Duodenal mucosa (tissue), 2 donors: ENCODE measurements around the gene SLC24A4.

Experiments used
- H3K27ac ChIP-seq: one replicate; pipeline ENCODE4 v1.7.0; 2013; ENCODE audit warnings: low read depth, low read length
- H3K27me3 ChIP-seq, 2 donors: one replicate each; pipeline ENCODE4 v1.7.0; 2013; ENCODE audit warnings: low read length in 2 of 2, control low read depth in 1 of 2; ENCODE audit not compliant: insufficient read depth in 2 of 2, control insufficient read depth in 1 of 2
- H3K36me3 ChIP-seq, 2 donors: one replicate each; pipeline ENCODE4 v1.7.0; 2013; ENCODE audit warnings: low read length in 2 of 2, control low read depth in 1 of 2; ENCODE audit not compliant: insufficient read depth in 2 of 2, control insufficient read depth in 1 of 2
- H3K4me1 ChIP-seq, 2 donors: one replicate each; pipeline ENCODE4 v1.7.0; 2013; ENCODE audit warnings: low read length in 2 of 2, control low read depth in 1 of 2; ENCODE audit not compliant: insufficient read depth in 2 of 2, control insufficient read depth in 1 of 2
- H3K4me3 ChIP-seq, 2 donors: one replicate each; pipeline ENCODE4 v1.7.0; 2013; ENCODE audit warnings: low read length in 2 of 2, low read depth in 1 of 2
- H3K9ac ChIP-seq, 2 donors: one replicate each; pipeline ENCODE4 v1.7.0; 2013; ENCODE audit warnings: low read length in 2 of 2, low read depth in 1 of 2
- H3K9me3 ChIP-seq, 2 donors: one replicate each; pipeline ENCODE4 v1.7.0; 2013; ENCODE audit warnings: low read length in 2 of 2, control low read depth in 1 of 2; ENCODE audit not compliant: control insufficient read depth in 1 of 2

SLC24A4 gene

GRCh38 chr14:92481386-92481785 lies 158.4 kb downstream of the SLC24A4 start:
- no peaks in the 10 kb centered on the region for H3K9me3 ChIP-seq
- no peak overlapping the region for H3K27ac ChIP-seq
- no peaks in the 10 kb centered on the region for H3K27me3 ChIP-seq
- H3K9ac ChIP-seq = no peak overlapping the region
- no peaks in the 10 kb centered on the region for H3K36me3 ChIP-seq
- no peaks in the 10 kb centered on the region for H3K4me1 ChIP-seq
- no peak overlapping the region for H3K4me3 ChIP-seq

GRCh38 chr14:92481811-92482555 lies 159.0 kb downstream of the SLC24A4 start:
- Histone ChIP-seq H3K4me1 (no peaks in the 10 kb centered on the region), H3K27ac (no peak overlapping the region), H3K36me3 (no peaks in the 10 kb centered on the region), H3K9me3 (no peaks in the 10 kb centered on the region), H3K27me3 (no peaks in the 10 kb centered on the region), H3K4me3 (no peak overlapping the region), H3K9ac (no peak overlapping the region)

- Histone ChIP-seq H3K36me3 (no peaks in the 10 kb centered on the region), H3K27me3 (no peaks in the 10 kb centered on the region), H3K27ac (no peak overlapping the region)
Observed at GRCh38 chr14:92482621-92483319, 159.8 kb downstream of the SLC24A4 start.

GRCh38 chr14:92484132-92484823 lies 161.3 kb downstream of the SLC24A4 start:
- no peaks in the 10 kb centered on the region for H3K27me3 ChIP-seq
- no peak overlapping the region for H3K4me3 ChIP-seq
- H3K27ac ChIP-seq = no peak overlapping the region
- H3K4me1 ChIP-seq = no peaks in the 10 kb centered on the region
- H3K9me3 ChIP-seq = no peaks in the 10 kb centered on the region
- H3K9ac ChIP-seq = no peak overlapping the region
- H3K36me3 ChIP-seq = no peaks in the 10 kb centered on the region

More at GRCh38 chr14:92482621-92483319, 159.8 kb downstream of the SLC24A4 start:
- Histone ChIP-seq H3K4me3 (no peak overlapping the region), H3K4me1 (no peaks in the 10 kb centered on the region), H3K9ac (no peak overlapping the region), H3K9me3 (no peaks in the 10 kb centered on the region)

DNA sequence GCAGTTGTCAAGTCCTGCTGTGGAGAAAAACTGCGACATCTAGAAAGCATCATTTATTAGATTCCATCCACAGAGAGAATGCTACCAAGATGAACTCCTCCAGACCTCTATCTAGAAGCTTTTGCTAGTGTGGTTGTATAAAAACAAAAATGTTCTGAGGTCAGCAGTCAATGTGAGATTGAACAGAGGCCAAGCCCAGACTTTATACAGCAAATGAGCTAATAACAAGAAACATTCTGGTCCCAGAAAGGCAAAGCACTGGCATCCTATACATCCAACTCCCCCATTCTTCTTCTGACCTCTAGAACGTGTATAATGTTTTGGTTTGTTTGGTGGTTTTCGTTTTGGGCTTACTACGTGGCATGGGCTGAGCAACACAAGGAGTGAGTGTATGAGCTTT lies 163.9 kb downstream of the SLC24A4 start:
- H3K4me1 ChIP-seq = no peaks in the 10 kb centered on the region
- no peak overlapping the region for H3K9ac ChIP-seq
- H3K9me3 ChIP-seq = no peaks in the 10 kb centered on the region
- no peaks in the 10 kb centered on the region for H3K27me3 ChIP-seq
- no peaks in the 10 kb centered on the region for H3K36me3 ChIP-seq
- no peak overlapping the region for H3K4me3 ChIP-seq
- no peak overlapping the region for H3K27ac ChIP-seq

DNA sequence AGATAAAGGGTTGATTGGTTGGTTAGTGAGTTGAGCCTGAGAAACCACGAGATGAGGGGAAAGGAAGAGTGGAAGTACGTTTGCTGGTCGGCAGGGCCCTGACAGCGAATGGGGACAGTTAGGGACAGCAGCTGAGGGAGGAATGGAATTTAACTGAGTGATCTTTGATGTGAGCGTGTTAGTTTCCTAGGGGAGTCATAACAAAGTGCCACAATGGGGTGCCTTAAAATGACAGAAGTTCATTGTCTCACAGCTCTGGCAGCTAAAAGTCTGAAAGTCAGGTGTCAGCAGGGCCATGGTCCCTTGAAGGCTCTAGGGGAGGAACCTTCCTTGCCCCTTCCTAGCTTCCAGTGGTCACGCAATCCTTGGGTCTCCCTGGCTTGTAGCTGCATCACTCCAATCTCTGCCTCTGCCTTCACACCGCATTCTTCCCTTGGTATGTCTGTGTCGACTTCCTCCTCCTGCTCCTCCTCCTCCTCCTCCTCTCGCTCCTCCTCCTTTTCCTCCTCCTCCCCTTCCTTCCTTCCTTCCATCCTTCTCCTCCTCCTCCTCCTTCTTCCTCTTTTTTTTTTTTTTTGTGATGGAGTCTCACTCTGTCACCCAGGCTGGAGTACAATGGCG lies 164.7 kb downstream of the SLC24A4 start:
- Histone ChIP-seq H3K36me3 (no peaks in the 10 kb centered on the region), H3K9me3 (no peaks in the 10 kb centered on the region), H3K4me3 (no peak overlapping the region), H3K9ac (no peak overlapping the region), H3K4me1 (no peaks in the 10 kb centered on the region), H3K27me3 (no peaks in the 10 kb centered on the region), H3K27ac (no peak overlapping the region)

DNA sequence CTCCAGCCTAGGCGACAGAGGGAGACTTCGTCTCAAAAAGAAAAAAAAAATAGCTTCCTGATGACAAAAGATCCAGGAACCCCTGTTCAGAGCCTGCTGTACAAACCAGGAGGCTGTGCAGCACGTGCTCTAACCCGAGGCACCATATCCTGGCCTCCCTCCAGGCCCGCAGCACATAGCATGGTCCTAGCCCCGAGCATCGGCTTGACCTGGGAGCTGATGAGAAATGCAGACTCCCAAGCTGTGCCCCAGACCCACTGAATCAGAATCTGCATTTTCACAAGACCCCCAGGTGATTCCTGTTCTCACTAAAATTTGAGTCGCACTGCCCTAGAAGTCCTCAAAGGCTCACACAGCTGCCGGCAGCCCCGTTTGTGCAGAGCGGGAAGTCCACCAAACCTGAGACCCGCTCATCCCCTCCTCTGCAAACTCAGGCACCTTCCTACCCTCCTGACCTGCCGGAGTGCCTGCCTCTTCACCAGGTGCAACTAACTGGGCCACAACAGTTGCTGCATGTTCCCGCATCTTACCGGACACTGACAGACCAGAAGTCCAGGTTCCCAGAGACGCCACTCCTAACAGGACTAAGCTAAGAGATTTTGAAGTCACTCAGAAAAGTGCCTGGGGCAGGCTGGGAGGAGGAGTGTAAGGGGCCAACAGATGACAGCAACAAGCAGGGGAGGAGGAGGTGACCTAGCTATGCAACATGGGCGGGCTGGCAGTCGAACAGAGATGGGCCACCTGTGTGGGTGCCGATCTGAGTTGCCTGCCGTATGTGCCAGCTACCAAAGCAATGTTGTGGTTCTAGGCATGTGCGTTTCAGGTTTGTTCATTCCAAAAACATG lies 166.7 kb downstream of the SLC24A4 start:
- Histone ChIP-seq H3K36me3 (no peaks in the 10 kb centered on the region), H3K27ac (no peak overlapping the region), H3K4me3 (no peak overlapping the region), H3K27me3 (no peaks in the 10 kb centered on the region), H3K4me1 (no peaks in the 10 kb centered on the region), H3K9me3 (no peaks in the 10 kb centered on the region), H3K9ac (no peak overlapping the region)

- Histone ChIP-seq H3K27ac (no peak overlapping the region), H3K9ac (no peak overlapping the region), H3K4me3 (no peak overlapping the region), H3K9me3 (no peaks in the 10 kb centered on the region), H3K27me3 (no peaks in the 10 kb centered on the region), H3K4me1 (no peaks in the 10 kb centered on the region), H3K36me3 (no peaks in the 10 kb centered on the region)
Observed at GRCh38 chr14:92490239-92490959, 167.4 kb downstream of the SLC24A4 start.

DNA sequence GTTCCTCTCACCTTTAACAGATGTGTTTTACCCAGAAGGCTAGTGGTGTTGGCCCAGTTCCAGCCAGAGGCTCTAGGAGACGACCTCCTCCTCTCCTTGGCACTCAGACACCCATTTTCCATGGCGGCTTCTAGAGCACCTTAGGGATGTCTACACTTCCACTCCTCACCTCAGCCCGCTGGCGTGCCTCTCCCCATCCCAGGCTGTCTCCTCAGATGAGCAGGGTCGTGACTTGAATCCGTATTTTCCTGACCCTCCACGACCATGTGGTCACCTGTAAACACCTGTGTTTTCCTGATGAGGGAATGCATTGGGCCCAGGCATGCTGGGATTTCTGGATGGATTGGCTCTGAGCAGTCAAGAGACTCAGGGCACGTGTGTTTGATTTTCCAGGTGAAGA lies 168.8 kb downstream of the SLC24A4 start:
- no peaks in the 10 kb centered on the region for H3K9me3 ChIP-seq
- no peaks in the 10 kb centered on the region for H3K4me1 ChIP-seq
- H3K4me3 ChIP-seq = no peak overlapping the region
- no peak overlapping the region for H3K9ac ChIP-seq
- H3K27ac ChIP-seq = no peak overlapping the region
- no peaks in the 10 kb centered on the region for H3K27me3 ChIP-seq
- H3K36me3 ChIP-seq = no peaks in the 10 kb centered on the region
